ENCODE measurements around the gene FMNL1. TPM values are rescaled to one million over a fixed set of nuclear protein-coding genes. Genes with fewer than 3 reads are reported as not detected.

FMNL1 gene
- total RNA-seq, 1 donor from 2014 or later = 10.7 TPM

DNA sequence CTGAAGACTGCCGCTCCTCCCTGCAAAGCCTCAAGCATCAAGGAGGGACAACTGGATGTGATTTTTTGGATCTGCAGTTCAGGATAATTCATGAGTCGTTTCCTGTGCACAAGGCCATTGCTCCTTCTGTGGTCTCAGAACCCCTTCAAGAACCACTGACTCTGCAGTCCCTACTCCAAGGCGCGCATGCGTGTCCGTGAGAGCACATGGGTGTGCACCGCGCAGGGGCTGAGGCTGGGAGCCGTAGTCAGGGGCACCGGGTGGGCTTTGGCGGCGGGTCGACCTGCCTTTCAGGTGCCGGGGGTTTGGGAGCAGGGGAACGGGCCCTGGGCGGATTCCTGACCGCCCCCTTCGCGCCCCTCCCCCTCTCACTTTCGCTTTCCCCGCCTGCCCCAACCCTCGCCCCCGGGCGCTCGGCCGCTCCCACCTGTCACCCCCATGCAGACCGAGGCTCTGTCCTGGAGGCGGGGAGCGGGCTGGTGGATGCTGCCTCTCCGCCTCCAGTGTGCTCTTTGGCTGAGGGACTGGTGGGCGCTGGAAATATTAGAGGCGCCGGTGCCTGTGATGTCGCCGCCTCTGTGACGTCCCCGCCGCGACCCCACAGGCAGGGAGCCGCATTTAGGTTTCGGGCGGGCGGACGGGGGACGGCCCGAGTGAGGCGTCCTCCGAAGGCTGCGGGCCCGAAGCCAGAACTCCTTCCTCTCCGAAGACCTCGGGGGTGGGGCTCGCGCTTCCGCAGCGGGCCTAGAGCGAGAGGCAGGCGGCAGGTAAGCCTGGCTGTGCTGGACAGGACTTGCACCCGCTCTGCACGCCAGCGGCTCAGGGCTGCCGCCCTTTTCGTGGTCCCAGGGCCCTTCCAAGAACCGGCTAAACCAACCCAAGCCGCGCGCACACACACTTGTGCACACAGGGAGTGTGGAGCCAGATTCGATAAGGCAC is 40.2 kb downstream of the FMNL1 start, which contains the start of gene SPATA32:
SPATA32 (minus strand) TSS at position 518 of the 939 bp plus-strand sequence; CDS start at position 440, 78 bp downstream.
- peak within 1 kb of the TSS; percentile 81 to 82 for H3K4me3 ChIP-seq
- DNase-seq (ENCODE audit: low spot score in 2 of 2) = no peak
- H3K27me3 ChIP-seq = no peaks in the 10 kb centered on the region
- H3K36me3 ChIP-seq = peaks cover 14 to 21% of the 10 kb centered on the region in 2 donors
- intact Hi-C loops (cut with DNase I) = no loop called here
- H3K27ac ChIP-seq = no peak within 1 kb of the TSS
- no peaks in the 10 kb centered on the region for H3K9me3 ChIP-seq
- H3K4me1 ChIP-seq = peaks cover 0 to 3% of the 10 kb centered on the region in 2 donors
- TF ChIP-seq, protein P1, sequence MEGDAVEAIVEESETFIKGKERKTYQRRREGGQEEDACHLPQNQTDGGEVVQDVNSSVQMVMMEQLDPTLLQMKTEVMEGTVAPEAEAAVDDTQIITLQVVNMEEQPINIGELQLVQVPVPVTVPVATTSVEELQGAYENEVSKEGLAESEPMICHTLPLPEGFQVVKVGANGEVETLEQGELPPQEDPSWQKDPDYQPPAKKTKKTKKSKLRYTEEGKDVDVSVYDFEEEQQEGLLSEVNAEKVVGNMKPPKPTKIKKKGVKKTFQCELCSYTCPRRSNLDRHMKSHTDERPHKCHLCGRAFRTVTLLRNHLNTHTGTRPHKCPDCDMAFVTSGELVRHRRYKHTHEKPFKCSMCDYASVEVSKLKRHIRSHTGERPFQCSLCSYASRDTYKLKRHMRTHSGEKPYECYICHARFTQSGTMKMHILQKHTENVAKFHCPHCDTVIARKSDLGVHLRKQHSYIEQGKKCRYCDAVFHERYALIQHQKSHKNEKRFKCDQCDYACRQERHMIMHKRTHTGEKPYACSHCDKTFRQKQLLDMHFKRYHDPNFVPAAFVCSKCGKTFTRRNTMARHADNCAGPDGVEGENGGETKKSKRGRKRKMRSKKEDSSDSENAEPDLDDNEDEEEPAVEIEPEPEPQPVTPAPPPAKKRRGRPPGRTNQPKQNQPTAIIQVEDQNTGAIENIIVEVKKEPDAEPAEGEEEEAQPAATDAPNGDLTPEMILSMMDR (IDR thresholded peaks at IDR 0.05) = no peak

DNA sequence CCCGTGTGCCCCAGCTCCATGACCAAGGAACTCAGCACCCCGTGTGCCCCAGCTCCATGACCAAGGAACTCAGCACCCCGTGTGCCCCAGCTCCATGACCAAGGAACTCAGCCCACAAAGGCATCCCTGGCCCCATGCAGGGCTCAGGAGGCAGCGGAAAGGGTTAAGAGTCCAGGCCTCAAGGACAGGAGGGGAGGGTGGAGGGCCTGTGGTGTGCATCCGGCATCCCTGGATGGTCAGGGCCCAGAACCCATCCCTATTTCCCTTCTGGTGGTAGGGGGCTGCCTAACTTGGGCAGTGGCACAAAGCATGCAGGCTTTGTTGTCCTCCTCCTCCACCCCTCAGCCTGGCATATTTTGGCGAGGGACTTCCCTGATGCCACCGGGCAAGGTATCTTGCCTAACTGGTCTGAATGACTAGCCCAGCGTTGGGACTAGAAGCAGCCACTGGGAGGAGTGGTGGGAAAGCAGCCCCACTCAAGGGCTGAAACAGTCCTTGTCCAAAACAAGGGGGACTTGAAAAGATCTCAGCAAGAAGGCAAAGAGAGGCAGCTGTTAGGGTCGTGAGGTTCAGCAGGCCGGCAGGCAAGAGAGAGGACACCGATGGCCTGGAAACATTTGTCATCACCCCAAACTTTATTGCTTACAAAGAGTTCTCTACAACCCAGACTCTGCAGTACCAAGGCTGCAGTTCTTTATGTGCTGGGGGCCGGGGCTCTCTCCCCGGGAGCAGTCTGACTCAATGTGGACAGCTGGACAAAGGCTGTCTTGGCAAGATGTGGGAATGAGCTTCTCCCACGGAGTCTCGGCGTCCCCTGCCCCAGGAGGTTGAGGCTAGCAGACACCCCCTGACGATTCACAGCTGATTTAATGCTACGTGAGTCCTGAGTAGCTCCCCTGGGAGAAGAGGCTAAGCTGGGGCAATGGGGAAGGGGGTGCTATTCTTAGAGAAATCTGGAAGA is 41.1 kb downstream of the FMNL1 start:
- intact Hi-C loops (cut with DNase I) = no loop called here
- H3K27me3 ChIP-seq = no peaks in the 10 kb centered on the region
- no peak for DNase-seq (ENCODE audit: low spot score in 2 of 2)
- peaks cover 0 to 3% of the 10 kb centered on the region in 2 donors for H3K4me1 ChIP-seq
- peaks cover 21 to 31% of the 10 kb centered on the region in 2 donors for H3K36me3 ChIP-seq
- no peak overlapping the region for H3K27ac ChIP-seq
- H3K4me3 ChIP-seq = peak overlapping the region; percentile 81 to 82
- no peaks in the 10 kb centered on the region for H3K9me3 ChIP-seq
- TF ChIP-seq, protein P1 (IDR thresholded peaks at IDR 0.05) = no peak

DNA sequence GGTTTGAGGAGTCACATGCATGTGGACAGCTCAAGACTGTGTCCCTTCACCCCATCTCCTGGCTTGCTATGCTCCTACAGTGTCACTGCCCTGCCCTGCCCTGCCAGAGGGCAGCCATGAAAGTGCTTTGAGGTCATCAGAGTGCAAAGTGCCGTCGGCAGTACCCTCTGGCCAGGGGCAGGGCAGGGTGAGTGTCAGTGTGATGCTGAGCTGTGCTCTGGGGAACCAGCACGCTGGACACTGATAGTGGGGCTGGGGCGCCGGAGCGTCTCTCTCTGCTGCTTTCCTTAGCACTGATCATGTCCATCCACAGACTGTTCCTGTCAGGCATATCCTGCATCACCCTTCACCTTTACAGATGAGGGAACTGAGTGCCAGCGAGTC is 41.8 kb downstream of the FMNL1 start:
- no peak overlapping the region for H3K4me3 ChIP-seq
- no peaks in the 10 kb centered on the region for H3K27me3 ChIP-seq
- intact Hi-C loops (cut with DNase I) = no loop called here
- no peaks in the 10 kb centered on the region for H3K9me3 ChIP-seq
- H3K36me3 ChIP-seq = peaks cover 27 to 37% of the 10 kb centered on the region in 2 donors
- DNase-seq (ENCODE audit: low spot score in 2 of 2) = no peak
- peaks cover 0 to 3% of the 10 kb centered on the region in 2 donors for H3K4me1 ChIP-seq
- H3K27ac ChIP-seq = no peak overlapping the region
- TF ChIP-seq, protein P1 (IDR thresholded peaks at IDR 0.05) = no peak

DNA sequence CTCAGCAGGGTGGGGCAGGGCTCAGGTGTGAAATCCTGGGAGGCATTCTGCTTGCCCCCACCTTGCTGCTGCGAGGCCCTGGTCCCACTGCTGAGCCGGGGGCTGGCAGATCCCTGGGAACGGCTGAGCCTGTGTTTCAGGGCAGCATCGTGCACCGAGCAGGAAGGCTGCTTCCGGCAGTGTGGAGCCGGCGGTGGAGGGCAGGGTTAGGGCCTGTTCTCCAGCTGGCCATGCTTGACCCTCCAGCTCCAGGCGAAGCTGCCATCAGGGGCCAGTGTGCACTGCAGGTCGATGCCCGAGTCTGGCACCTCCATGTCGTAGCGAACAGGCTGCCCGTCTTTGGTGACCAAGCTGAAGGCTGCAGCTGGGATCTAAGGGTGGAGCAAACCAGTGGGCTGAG is 42.7 kb downstream of the FMNL1 start:
- H3K9me3 ChIP-seq = no peaks in the 10 kb centered on the region
- no peak for DNase-seq (ENCODE audit: low spot score in 2 of 2)
- H3K27ac ChIP-seq = no peak overlapping the region
- H3K36me3 ChIP-seq = peaks cover 37 to 46% of the 10 kb centered on the region in 2 donors
- no peak overlapping the region for H3K4me3 ChIP-seq
- intact Hi-C loops (cut with DNase I) = no loop called here
- TF ChIP-seq, protein P1 (IDR thresholded peaks at IDR 0.05) = no peak
- peaks cover 0 to 3% of the 10 kb centered on the region in 2 donors for H3K4me1 ChIP-seq
- no peaks in the 10 kb centered on the region for H3K27me3 ChIP-seq

DNA sequence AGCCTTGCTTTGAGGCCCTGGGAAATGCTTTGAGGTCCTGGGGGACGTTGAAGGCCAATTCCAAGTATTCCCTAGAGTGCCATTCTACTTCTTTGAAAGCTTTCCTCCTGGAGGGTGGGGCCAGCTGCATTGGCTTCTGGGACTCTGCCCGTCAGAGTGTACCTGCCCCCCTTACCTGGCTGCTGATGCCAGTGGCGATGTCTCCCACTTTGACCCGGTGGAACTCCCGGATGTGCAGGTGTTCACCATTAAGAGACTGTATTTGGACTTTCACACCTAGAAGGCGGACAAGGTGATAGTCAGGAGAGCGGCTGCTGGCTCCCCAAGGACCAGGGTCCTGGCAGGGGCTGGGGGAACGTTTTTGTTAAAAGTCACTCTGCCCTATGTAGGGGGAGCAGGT is 43.3 kb downstream of the FMNL1 start:
- no peak for DNase-seq (ENCODE audit: low spot score in 2 of 2)
- intact Hi-C loops (cut with DNase I) = no loop called here
- H3K36me3 ChIP-seq = peaks cover 43 to 52% of the 10 kb centered on the region in 2 donors
- H3K4me1 ChIP-seq = peaks cover 0 to 3% of the 10 kb centered on the region in 2 donors
- no peak overlapping the region for H3K4me3 ChIP-seq
- no peaks in the 10 kb centered on the region for H3K27me3 ChIP-seq
- no peaks in the 10 kb centered on the region for H3K9me3 ChIP-seq
- TF ChIP-seq, protein P1 (IDR thresholded peaks at IDR 0.05) = no peak
- H3K27ac ChIP-seq = no peak overlapping the region
